Activated CD8-positive, alpha-beta memory T cell treated with anti-CD3 and anti-CD28 coated beads, Interleukin-2, amount 50 U/mL, for 24 hours (primary cell): ENCODE measurements around the gene DEAF1.

Source experiments
- DNase-seq: peaks from one replicate; pipeline ENCODE4 v3.0.0-alpha.2; 2020; ENCODE audit errors: extremely low read depth

DEAF1 gene

DNA sequence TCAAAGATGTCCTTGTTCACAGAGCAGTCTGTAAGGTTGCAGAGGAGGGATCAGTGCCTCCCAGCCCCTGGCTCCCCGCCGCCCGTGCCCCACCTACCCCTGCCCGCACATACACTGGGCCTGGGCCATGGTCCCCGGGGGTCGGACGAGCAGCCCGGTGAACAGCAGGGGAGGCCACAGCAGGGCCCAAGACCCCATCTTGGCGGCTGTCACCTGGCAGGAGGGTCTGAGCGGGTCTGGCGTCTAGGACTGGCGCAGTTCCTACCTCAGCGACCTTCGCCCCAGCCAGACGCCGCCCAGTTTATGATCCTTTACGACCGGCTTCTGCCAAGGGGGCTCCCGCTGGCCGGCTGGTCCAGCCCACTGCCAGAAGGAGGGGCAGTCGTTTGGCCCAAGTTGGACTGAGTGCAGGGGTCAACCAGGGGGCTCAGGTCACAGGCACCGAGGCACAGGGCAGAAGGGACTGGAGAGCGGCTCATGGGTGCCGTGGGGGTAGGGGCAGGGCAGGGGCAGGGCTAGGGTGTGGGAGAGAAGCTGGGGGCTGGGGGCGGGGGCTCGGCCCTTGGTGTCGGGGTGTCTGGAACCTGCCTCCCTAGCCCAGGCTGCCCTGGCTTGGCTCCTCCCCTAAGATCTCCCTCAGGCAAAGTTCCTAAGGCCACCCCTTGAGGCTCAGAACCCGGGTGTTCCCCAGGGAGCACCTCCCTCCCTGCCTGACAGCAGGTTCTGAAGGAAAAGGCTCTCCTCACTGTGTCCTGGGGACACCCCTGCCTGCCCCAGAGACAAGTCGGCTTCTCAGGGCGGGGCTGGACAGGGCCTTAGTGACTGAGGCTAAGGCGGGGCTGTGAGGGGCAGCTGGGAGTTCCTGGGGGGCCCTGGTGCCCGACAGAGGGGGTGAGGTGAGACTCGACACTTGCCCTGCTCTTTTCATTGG, 70.1 kb downstream of the DEAF1 start, which contains the start of gene CDHR5:
TSS of gene CDHR5 (minus strand) at position 251 of the 931 bp plus-strand sequence. CDS start at position 198, 53 bp downstream.
- no peak for DNase-seq

GRCh38 chr11:623999-624704, 70.9 kb downstream of the DEAF1 start:
- no peak for DNase-seq

DNA sequence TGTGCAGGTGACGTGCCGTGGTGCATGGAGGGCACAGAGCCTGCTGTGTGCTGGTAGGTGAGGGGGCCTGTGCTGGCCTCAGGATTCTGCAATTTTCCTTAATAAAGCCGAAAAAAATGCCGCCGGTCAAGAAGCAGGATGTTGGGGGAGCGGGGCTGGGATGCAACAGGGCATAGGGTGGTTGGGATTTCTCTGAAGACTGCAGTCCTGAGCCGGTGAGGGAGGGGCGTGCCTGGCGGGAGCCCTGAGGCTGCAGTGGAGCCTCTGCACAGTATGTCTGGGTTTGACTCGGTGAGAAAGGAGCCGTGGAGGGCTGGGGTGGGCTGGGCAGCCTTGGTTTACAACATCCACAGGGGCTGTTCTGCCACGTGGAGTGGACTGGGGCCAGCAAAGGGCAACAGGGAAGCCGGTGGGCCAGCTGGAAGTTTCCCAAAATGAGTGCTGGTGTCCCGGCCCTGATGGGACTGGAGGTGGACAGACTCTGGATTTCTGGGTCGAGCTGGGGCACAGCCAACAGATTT, 71.6 kb downstream of the DEAF1 start:
- no peak for DNase-seq

DNA sequence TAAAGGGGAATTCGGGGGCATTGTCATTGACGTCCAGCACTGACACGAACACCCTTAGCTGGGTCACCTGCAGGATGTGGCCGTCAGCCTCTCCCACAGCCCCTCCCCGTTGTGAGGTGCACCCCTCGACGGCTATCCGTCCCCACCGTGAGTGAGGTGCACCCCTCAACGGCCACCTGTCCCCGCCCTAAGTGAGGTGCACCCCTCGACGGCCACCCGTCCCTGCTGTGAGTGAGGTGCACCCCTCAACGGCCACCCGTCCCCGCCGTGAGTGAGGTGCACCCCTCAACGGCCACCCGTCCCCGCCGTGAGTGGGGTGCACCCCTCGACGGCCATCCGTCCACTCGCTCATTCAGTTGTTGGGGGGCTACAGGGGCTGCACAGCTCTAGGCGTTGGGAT, 73.2 kb downstream of the DEAF1 start:
- DNase-seq: no peak

DNA sequence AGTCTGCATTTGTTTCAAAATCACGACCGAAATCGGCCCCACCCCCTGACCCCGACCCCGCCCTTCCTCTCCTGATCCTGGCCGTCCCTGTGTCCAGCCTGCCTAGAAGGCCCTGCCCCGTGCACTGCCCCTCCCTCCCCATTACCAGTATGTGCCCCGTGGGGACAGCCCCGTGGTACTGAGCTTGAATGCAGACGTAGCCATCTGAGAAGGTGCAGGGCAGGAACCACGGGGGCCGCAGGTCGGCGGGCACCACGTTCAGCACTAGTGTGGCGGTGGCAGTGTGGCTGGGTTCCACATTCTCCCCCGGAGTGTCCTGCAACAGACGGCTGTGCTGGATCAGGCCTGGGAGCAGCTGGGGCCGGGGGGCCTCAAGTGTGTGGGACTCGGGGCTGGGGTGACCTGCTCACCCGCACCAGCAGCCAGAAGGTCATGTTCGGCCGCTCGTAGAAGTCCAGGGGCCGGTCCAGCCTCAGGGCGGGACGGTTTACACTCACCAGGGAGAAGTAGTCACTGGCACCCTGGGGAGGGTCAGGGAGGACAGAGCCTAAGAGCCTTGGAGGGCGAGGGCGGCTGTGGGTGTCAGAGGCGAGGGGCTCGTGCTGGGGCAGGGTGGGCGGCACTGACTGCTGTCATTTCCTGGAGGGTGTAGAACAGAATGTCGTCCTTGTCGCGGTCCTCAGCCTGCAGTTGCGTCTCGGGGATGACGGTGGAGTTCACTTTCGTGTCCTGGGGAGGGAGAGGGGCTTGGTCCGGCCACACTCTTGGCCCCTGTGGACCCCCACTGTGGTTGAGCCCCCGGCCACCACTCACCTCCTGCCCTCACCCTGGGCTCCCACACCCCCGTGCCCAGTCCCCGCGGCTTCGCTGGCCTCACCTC, 73.8 kb downstream of the DEAF1 start:
- DNase-seq: no peak

GRCh38 chr11:620201-620600, 74.8 kb downstream of the DEAF1 start:
- no peak for DNase-seq

DNA sequence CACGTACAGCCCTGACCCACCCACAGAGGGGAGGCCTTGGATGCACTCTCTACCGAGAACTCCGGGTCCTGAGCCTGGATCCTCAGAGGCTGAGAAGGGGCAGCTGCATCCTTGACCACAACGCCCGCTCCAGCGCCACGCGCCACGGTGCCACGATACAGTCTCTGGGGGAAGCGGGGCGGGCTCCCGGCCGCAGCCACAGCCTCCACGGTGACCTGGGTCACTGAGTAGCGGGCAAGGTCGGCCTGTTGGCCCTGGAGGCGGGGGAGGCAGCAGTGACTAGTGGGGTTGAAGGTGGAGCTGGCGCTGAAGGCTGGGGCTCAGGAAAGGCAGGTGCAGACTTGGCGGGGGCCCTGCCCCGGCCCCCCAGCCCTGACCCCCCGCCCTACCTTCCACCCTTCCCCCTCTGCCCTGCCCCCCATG, 75.4 kb downstream of the DEAF1 start:
- DNase-seq: no peak

GRCh38 chr11:618856-619627, 76.0 kb downstream of the DEAF1 start:
- no peak for DNase-seq

- DNase-seq: no peak
Measured at GRCh38 chr11:617912-618682, 76.9 kb downstream of the DEAF1 start.

- DNase-seq: no peak
Measured at GRCh38 chr11:617199-617911, 77.7 kb downstream of the DEAF1 start.

DNA sequence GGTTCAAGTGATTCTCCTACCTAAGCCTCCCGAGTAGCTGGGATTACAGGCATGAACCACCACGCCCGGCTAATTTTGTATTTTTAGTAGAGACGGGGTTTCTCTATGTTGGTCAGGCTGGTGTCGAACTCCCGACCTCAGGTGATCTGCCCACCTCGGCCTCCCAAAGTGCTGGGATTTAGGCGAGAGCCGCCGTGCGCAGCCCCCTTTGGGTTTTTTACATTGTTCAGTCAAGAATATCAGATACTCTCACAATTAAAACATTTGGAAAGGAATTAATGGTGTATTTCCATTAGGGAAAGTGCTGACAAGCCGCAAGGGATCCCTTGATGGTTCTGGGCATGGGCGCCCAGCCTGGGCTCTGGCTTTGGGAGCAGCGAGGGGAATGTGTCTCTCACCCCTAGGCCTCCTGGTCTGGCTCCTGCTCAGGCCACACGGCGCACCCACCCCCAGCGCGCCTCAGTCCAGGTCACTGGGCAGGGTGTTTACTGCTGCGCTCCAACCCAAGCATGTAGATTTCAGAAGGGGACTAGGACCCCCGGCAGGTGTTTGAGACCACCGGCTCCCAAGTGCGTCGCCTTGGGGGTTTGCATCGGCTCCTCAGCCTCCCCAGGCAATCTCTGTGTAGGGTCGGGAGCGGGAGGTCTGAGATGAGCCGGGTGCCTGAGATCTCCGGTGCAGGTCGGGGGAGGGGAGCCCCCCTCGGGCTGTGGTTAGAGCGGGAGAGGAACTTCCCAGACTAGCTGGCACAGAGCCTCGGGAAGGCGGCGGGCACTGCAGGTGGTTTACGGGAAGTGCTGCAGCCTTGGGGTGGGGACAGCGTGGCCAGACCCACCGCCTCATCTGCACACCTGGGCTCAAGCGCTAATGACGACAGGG, 78.5 kb downstream of the DEAF1 start:
- no peak for DNase-seq

DNA sequence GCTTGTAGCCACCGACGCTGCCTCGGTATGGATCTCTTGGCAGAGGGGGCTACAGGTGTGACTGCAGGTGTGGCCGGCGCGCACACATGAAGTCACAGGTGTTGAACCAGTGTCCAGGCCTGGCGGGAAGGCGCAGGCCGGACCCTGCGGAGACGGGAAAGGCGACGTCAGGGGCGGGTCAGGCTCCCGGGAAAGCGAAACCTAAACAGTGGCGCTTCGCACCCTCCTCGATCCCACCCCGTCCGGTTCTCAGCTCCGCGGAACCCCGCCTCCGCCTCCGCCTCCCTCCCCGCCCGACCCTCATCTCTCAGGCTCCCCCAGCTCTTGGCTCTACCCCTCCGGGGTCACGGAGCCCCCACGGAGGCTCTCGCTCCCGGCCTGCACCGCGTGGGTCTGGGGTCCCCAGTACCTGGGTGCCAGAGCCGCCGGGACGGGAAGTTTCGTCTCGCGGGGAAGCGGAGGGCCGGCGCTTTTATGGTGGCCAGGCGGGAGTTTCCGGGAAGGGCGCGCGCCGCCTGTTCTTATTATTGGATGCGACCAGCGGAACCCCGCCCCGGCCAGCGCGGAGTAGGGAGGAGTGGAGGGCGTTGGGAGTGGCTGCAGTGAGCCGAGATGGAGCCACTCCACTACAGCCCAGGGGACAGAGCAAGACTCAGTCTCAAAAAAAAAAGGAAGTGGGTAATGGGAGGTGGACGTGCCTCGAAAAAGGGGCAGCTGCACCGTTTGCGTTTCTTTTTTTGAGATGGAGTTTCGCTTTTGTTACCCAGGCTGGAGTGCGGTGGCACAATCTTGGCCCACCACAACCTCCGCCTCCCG, 79.3 kb downstream of the DEAF1 start, which contains the start of gene IRF7:
TSS of gene IRF7 (minus strand) at position 447 of the 816 bp plus-strand sequence. CDS start 586 bp downstream, outside the sequence.
- DNase-seq: peak; percentile 66

- DNase-seq: no peak
Measured at GRCh38 chr11:614623-615503, 80.2 kb downstream of the DEAF1 start.

DNA sequence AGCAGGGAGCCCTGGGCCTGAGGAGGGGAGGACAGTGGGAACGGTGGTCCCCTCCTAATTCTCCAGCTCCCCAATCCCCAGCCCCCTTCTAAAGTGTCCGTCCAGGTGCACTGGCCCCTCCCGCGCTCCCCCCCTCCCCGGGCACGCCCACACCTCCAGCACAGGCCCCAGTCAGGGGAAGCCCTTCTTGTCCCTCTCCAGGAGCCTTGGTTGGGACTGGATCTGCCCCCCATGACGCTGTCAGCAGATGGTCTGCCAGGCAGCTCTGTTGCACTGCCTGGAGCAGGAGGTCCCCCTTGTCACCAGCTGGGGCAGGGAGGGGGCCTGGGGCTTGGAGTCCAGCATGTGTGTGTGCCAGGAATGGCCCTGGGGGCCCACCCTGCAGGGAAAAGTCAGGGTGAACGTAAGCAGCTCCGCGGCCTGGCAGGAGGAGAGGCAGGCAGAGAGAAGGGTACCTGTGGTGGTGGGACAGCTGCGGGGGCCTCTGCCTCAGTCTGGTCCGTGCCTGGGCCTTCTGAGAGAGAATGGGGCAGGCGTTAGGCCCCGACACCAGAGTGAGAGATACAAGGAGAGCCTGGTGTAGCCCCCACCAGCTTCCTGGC, 80.9 kb downstream of the DEAF1 start:
- DNase-seq: no peak

GRCh38 chr11:613369-613968, 81.6 kb downstream of the DEAF1 start:
- peak; percentile 47 for DNase-seq

GRCh38 chr11:612961-613300, 82.1 kb downstream of the DEAF1 start:
- DNase-seq: no peak
